GM19438 (cell line): ENCODE measurements around the gene ACD.

Source experiments
- ATAC-seq: cut with Tn5 transposase; IDR thresholded peaks from one replicate; pipeline ENCODE4 v1.9.1; 2021; ENCODE audit warnings: low read depth; ENCODE audit not compliant: unreplicated experiment

ACD gene

GRCh38 chr16:67648088-67648763 lies 11.8 kb downstream of the ACD start:
- no peak for ATAC-seq

GRCh38 chr16:67647681-67648080 lies 12.4 kb downstream of the ACD start:
- no peak for ATAC-seq

GRCh38 chr16:67647111-67647651 lies 12.9 kb downstream of the ACD start:
- ATAC-seq: no peak

- ATAC-seq: peak; percentile 43
These were observed 14.5 kb downstream of the ACD start for GRCh38 chr16:67645397-67646121.

- no peak for ATAC-seq
These were observed 16.0 kb downstream of the ACD start for GRCh38 chr16:67644038-67644437.

- ATAC-seq: no peak
These were observed 18.0 kb downstream of the ACD start for GRCh38 chr16:67641779-67642708.

GRCh38 chr16:67637625-67638024 lies 22.4 kb downstream of the ACD start:
- ATAC-seq: no peak

GRCh38 chr16:67636713-67637112 lies 23.3 kb downstream of the ACD start:
- no peak for ATAC-seq

GRCh38 chr16:67632415-67633172 lies 27.5 kb downstream of the ACD start:
- ATAC-seq: no peak

- ATAC-seq: no peak
These were observed 31.8 kb downstream of the ACD start for GRCh38 chr16:67628216-67628615.

- no peak for ATAC-seq
These were observed 46.3 kb downstream of the ACD start for GRCh38 chr16:67613808-67614207.

GRCh38 chr16:67608364-67608763 lies 51.7 kb downstream of the ACD start:
- no peak for ATAC-seq
